Colon (tissue), 2 donors: ENCODE data around the gene CA10.

Experiments
- FAIRE-seq: peaks from 2 replicates; lab custom pipeline; 2012; peaks lifted over from hg19 to GRCh38; lab: Jason Lieb, UNC
- donor health status: control.
- donor health status: control.

The CA10 gene

GRCh38 chr17:51817117-51817516 lies 341.4 kb downstream of the CA10 start:
- FAIRE-seq: no peak

DNA sequence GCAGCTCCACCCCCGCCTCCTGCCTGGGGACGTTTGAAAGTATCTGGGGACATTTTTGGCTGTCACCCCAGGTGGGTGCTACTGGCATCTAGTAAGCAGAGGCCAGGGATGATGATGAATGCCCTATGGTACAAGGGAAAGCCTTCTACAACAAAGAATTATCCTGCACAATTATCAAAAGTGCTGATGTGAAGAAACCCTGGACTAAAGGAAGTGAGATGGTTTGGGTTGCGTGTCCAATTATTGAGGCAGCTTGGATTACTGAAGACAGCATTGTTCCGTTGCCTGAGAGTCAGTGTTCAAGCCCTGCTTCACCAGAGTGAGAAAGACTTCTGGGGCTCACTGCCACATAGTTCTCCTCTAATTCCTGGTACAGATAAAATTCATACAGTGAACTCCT lies 343.4 kb downstream of the CA10 start:
- no peak for FAIRE-seq

- no peak for FAIRE-seq
These were observed 344.0 kb downstream of the CA10 start for GRCh38 chr17:51814521-51814920.

DNA sequence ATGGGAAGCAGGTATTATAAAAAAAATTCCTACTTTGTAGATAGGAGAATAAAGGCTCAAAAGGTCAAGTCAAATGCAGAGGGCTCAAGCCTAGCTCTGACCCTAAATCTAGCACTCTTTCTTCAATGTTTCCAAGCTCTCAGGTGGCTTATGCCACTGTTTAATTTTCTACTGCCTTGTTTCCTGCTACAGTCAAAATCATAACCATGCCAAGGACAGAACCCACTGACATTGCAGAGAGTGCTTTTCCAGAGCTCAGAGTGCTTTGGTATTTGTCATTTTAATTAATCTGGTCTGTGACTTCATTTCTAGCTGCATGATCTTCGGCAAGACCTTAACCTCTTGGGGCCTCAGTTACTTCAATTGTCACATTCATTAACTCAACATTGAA lies 344.7 kb downstream of the CA10 start:
- no peak for FAIRE-seq

GRCh38 chr17:51813140-51813783 lies 345.3 kb downstream of the CA10 start:
- FAIRE-seq: no peak

- no peak for FAIRE-seq
These were observed 351.1 kb downstream of the CA10 start for GRCh38 chr17:51807460-51807859.

DNA sequence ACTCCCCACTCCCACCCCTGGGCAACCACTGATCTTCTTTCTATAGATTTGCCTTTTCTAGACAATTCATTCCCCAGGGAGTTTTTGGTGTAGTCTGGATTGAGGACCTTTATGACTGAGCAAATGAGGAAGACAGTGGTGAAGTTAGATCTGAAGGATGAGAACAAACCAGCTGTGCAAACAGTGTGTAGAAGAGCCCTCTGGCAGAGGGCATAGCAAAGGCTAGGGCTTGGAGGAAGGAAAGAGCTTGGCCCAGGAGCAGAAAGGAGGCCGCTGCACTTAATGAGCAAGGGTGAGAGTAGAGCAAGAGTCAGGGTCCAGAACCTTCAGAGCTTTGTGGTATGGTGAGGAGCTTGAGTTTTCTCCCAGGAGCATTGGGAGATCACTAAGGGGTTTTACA lies 352.7 kb downstream of the CA10 start:
- FAIRE-seq: no peak

GRCh38 chr17:51805185-51805584 lies 353.3 kb downstream of the CA10 start:
- no peak for FAIRE-seq

- no peak for FAIRE-seq
These were observed 355.4 kb downstream of the CA10 start for GRCh38 chr17:51803161-51803560.

DNA sequence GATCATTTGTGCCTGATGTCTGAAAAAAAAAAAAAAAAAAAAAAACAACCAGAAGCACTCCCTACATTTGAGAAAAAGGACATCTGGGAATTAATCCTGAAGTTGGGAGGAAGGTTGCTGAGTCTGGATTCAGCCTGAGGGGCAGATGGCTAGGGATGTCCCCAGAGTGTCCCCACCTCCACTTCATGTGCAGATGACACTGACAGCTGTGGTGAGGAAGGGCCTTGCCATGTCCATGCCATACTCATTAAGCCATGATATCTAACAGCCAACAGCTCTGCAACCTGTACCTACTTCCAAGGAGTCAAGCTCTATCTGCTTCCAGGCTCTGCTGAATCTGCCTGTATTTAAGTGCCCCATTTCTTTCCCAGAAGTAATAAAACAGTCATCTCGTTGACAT lies 356.0 kb downstream of the CA10 start:
- no peak for FAIRE-seq

DNA sequence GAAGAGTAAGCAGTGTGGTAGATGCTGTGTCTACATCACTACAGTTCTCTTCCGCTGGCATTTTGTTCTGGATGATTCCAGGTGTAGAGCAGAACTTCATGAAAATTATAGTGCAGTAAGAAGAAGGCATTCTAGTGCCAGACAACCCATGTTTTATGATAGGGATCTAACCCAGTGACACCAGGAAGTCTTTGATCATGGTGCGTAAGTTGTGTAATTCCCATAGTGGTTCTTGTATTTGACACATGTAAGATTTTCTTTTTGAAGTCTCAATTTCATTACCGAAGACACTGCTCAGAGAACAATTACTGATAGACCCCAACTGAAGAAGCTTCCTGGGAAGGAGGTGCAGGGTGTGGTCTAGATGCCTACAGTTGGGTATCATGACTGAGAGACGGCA lies 356.9 kb downstream of the CA10 start:
- no peak for FAIRE-seq

- no peak for FAIRE-seq
These were observed 358.5 kb downstream of the CA10 start for GRCh38 chr17:51799981-51800380.

- FAIRE-seq: no peak
These were observed 359.3 kb downstream of the CA10 start for GRCh38 chr17:51799240-51799639.

DNA sequence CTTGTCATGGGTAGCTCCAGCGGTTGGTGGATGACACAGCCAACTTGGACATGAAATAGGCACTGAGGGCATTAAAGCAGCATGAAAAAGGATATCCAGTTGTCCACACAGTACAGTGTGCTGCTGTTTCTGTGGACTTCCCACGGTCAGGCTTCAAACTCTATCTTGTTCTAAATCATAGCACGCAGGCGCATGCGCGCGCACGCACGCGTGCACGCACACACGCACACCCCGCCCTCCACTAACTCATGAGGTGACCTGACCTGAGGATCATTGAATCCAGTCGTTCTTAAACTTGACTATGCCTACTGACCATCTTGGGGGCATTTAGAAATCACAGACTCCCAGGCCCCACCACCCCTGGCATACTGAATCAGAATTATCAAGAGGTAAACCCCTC lies 361.4 kb downstream of the CA10 start:
- no peak for FAIRE-seq

DNA sequence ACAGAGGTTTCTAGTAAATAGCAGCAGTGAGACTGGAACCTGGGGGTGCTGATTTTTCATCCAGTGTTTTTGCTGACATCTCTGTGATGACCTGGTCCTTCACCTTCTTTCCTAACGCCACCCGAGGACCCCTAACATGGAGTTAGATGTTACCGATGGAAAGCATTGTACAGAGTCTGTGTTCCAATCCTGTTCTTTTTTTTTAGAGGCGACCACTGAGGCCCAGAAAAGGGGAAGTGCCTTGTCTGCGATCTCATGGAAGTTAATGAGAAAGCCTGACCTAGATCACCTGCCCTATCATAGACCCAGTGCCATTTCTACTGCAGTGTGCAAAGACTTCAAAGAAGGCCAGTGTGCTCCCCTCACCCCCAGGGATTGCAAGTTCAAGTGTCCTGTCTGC lies 362.5 kb downstream of the CA10 start:
- no peak for FAIRE-seq

DNA sequence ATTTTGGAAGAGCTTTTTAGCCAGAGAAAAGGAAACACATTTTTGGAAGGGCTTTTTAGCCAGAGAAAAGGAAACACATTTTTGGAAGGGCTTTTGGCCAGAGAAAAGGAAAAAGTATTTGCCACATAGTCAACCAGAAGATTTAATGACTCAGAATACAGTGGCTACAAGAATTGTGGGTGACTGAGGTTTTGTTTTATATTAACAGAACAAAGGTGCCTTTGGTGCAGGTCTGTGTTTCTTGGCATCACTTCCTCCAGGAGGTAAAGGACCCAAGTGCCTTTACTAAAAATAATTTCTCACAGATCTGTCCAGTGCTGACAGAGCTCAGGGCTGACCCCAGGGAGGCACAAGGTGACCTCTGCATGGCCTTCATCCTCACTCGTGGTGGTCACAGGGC lies 363.1 kb downstream of the CA10 start:
- FAIRE-seq: no peak

- FAIRE-seq: peak; percentile 18
These were observed 364.0 kb downstream of the CA10 start for GRCh38 chr17:51794466-51794865.

DNA sequence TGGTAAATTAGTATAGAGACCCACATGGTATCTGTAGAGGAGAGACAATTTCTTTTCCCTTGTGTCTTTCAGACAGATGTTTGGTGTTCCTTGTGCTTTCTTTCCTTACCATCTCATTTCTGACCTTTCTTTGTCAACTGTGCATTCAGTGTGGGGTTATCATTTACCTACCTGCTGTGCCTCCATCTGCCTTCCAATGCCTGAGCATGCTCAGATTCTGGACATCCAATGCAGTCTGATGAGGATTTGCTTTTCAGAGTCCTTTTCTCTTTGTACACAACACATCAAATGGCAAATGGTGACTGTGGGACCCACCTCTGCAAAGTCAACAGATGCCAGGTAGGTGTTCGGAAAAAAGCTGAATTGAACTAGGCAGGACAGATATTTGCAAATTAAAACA lies 364.8 kb downstream of the CA10 start:
- FAIRE-seq: no peak

- FAIRE-seq: no peak
These were observed 379.7 kb downstream of the CA10 start for GRCh38 chr17:51778842-51779241.

GRCh38 chr17:51770027-51770759 lies 388.3 kb downstream of the CA10 start:
- FAIRE-seq: no peak

DNA sequence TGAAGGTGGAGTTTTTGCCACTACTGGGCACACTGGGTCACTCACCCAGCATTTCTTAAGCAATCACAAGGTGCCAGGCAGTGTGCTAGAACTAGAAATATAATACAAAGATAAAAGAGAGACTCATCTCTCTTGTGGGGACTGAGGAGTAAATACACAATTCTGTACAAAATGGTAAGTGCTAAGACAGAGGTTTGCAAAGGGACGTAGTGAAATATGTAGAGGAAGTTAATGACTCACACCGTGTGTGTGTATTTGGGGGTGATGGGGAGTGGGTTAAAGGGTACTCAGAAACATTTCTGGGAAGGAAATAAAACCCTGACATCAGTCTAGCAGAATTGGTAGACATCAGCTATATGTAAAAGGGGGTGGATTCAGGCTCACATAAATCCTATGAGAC lies 389.3 kb downstream of the CA10 start:
- FAIRE-seq: no peak

DNA sequence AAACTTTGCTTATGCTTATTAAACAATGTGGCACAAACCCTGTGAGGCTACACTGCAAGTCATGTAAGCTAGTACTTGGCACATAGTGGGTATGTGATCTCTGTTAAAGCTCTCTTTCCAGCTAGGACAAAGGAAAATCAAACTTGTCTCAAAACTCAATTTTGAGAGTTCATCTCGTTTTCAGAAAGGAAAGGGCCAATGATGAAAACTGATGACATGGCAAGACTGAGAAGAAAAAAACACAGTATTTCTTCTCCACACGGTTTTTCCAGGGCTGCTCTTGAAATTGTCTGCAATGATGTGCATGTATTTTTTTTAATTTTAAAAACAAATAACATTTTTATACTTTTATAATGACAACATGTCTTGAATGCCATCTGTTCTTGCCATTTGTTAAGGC lies 389.8 kb downstream of the CA10 start:
- no peak for FAIRE-seq

GRCh38 chr17:51767287-51767686 lies 391.2 kb downstream of the CA10 start:
- FAIRE-seq: no peak
